Measurements from ENCODE around the gene KRTAP10-2. TPM values are rescaled to one million over a fixed set of nuclear protein-coding genes. Genes with fewer than 3 reads are reported as not detected.
"Not testable (repeated sequence)": the region's sequence is repeated elsewhere in the genome, so short reads cannot be mapped to it uniquely, and the experiment has no call there.

The KRTAP10-2 gene, protein sequence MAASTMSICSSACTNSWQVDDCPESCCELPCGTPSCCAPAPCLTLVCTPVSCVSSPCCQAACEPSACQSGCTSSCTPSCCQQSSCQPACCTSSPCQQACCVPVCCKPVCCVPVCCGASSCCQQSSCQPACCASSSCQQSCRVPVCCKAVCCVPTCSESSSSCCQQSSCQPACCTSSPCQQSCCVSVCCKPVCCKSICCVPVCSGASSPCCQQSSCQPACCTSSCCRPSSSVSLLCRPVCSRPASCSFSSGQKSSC
- total RNA-seq, result not detected

DNA sequence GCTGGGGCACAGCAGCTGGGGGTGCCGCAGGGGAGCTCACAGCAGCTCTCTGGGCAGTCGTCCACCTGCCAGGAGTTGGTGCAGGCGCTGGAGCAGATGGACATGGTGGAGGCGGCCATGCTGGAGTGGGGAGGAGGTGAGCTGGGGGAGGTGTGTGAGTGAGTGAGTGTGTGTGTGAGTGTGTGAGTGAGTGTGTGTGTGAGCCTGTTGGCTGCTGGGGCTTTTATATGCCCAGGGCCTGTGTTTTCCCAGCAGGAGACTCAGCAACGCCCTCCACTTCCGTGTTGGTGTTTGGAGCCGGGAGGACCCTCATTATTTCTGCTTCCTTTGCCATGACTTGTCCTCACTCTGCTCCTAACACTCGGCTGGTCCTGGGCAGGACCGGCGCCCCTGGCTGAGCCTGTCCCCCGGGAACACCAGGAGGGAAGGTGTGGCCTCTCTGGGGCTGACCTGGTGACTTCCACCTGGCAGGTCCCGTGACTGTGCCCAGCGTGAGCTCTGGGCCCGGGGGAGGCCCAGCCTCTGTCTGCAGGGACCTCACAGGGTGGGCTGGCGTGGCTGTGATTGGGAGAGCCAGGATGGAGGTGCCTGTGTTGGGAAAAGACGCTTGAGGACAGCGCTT, at the start of gene KRTAP10-2:
Gene KRTAP10-2, minus strand, starts transcription at position 166 of the 622 bp plus-strand sequence. Its CDS starts 47 bp downstream, at position 119.
- H3K36me3 ChIP-seq, result no peaks in the 10 kb centered on the region
- H3K9me3 ChIP-seq, result peaks cover 0 to 11% (median 2%) of the 10 kb centered on the region in 4 donors
- DNase-seq (ENCODE audit: extremely low spot score), result peak; percentile 53
- 56% methylated on average over 11 of the region's 17 CpGs for WGBS
- H3K27me3 ChIP-seq, result peaks cover 0 to 50% (median 0%) of the 10 kb centered on the region in 4 donors
- no peak within 1 kb of the TSS for H3K4me3 ChIP-seq
- intact Hi-C loops (cut with DNase I), result no loop called here
- peaks cover 0 to 10% (median 9%) of the 10 kb centered on the region in 4 donors for H3K4me1 ChIP-seq
- TF ChIP-seq EP300 (IDR thresholded peaks at IDR 0.05), result no peak
- TF ChIP-seq, protein P1, sequence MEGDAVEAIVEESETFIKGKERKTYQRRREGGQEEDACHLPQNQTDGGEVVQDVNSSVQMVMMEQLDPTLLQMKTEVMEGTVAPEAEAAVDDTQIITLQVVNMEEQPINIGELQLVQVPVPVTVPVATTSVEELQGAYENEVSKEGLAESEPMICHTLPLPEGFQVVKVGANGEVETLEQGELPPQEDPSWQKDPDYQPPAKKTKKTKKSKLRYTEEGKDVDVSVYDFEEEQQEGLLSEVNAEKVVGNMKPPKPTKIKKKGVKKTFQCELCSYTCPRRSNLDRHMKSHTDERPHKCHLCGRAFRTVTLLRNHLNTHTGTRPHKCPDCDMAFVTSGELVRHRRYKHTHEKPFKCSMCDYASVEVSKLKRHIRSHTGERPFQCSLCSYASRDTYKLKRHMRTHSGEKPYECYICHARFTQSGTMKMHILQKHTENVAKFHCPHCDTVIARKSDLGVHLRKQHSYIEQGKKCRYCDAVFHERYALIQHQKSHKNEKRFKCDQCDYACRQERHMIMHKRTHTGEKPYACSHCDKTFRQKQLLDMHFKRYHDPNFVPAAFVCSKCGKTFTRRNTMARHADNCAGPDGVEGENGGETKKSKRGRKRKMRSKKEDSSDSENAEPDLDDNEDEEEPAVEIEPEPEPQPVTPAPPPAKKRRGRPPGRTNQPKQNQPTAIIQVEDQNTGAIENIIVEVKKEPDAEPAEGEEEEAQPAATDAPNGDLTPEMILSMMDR (IDR thresholded peaks at IDR 0.05), result no peak
- no peak for TF ChIP-seq POLR2AphosphoS5 (IDR thresholded peaks at IDR 0.05)
- no peak for TF ChIP-seq POLR2A (IDR thresholded peaks at IDR 0.05; ENCODE audit: low read depth)
- no peak within 1 kb of the TSS for H3K27ac ChIP-seq (replicated peaks in 1 of 4)

- H3K9me3 ChIP-seq; H3K4me1 ChIP-seq; DNase-seq (ENCODE audit: extremely low spot score); intact Hi-C loops (cut with DNase I); H3K27ac ChIP-seq (replicated peaks in 1 of 4); H3K36me3 ChIP-seq; H3K4me3 ChIP-seq: not testable (repeated sequence)
- WGBS, result 80% methylated on average over 1 of the region's 10 CpGs
- H3K27me3 ChIP-seq, result peaks cover 0 to 53% (median 0%) of the 10 kb centered on the region in 4 donors
Observed at GRCh38 chr21:44601091-44601490, 49.8 kb upstream of the KRTAP10-2 start.

- H3K27me3 ChIP-seq, result peaks cover 0 to 53% (median 0%) of the 10 kb centered on the region in 4 donors
- 67% methylated on average over 15 of the region's 23 CpGs for WGBS
- H3K36me3 ChIP-seq; intact Hi-C loops (cut with DNase I); H3K4me3 ChIP-seq; H3K9me3 ChIP-seq; H3K27ac ChIP-seq (replicated peaks in 1 of 4); H3K4me1 ChIP-seq: not testable (repeated sequence)
- peak; percentile 55 for DNase-seq (ENCODE audit: extremely low spot score)
Observed at GRCh38 chr21:44600118-44600978, 49.0 kb upstream of the KRTAP10-2 start, which contains the start of gene KRTAP10-7. TSS of gene KRTAP10-7 (plus strand) at chr21:44600597. CDS start at chr21:44600622, 25 bp downstream.

- no peak overlapping the region for H3K4me3 ChIP-seq
Observed at GRCh38 chr21:44599264-44600029, 48.1 kb upstream of the KRTAP10-2 start.

GRCh38 chr21:44598061-44598460, 46.8 kb upstream of the KRTAP10-2 start:
- 83% methylated on average over 11 of the region's 11 CpGs for WGBS
- Histone ChIP-seq H3K4me1 (no peaks in the 10 kb centered on the region), H3K9me3 (peaks cover 0 to 6% (median 1%) of the 10 kb centered on the region in 4 donors), H3K27ac (replicated peaks in 1 of 4) (no peak overlapping the region), H3K4me3 (no peak overlapping the region), H3K27me3 (peaks cover 0 to 46% (median 0%) of the 10 kb centered on the region in 4 donors), H3K36me3 (no peaks in the 10 kb centered on the region)
- no peak for TF ChIP-seq POLR2AphosphoS5 (IDR thresholded peaks at IDR 0.05)
- TF ChIP-seq, protein P1 (IDR thresholded peaks at IDR 0.05), result no peak
- no peak for TF ChIP-seq EP300 (IDR thresholded peaks at IDR 0.05)
- no peak for TF ChIP-seq POLR2A (IDR thresholded peaks at IDR 0.05; ENCODE audit: low read depth)
- intact Hi-C loops (cut with DNase I), result no loop called here
- no peak for DNase-seq (ENCODE audit: extremely low spot score)

More at GRCh38 chr21:44599264-44600029, 48.1 kb upstream of the KRTAP10-2 start:
- WGBS, result 85% methylated on average over 8 of the region's 8 CpGs
- Histone ChIP-seq H3K27ac (replicated peaks in 1 of 4) (no peak overlapping the region), H3K4me1 (no peaks in the 10 kb centered on the region), H3K27me3 (peaks cover 0 to 53% (median 0%) of the 10 kb centered on the region in 4 donors), H3K36me3 (no peaks in the 10 kb centered on the region), H3K9me3 (peaks cover 0 to 8% (median 4%) of the 10 kb centered on the region in 4 donors)
- no peak for TF ChIP-seq POLR2AphosphoS5 (IDR thresholded peaks at IDR 0.05)
- TF ChIP-seq POLR2A (IDR thresholded peaks at IDR 0.05; ENCODE audit: low read depth), result no peak
- no peak for TF ChIP-seq EP300 (IDR thresholded peaks at IDR 0.05)
- TF ChIP-seq, protein P1 (IDR thresholded peaks at IDR 0.05), result no peak
- DNase-seq (ENCODE audit: extremely low spot score), result peak; percentile 66
- intact Hi-C loops (cut with DNase I), result no loop called here

Measured in esophagus muscularis mucosa (tissue), 4 donors.